GM12864 (cell line): ENCODE data around the gene SYS1.

ENCODE experiments used
- DNase-seq: peaks from one replicate; pipeline ENCODE4 v3.0.0-alpha.2; 2011; ENCODE audit warnings: low read depth
- H3K4me3 ChIP-seq: 2 replicates; pipeline ENCODE4 v1.5.1; 2011; ENCODE audit warnings: mild to moderate bottlenecking, low read depth, low read length, control low read depth
- TF ChIP-seq, protein P1 (sequence below): IDR thresholded peaks from 2 replicates; pipeline ENCODE4 v1.5.1; 2011; ENCODE audit warnings: low read depth, mild to moderate bottlenecking, moderate library complexity, low read length, control low read depth, inconsistent platforms; ENCODE audit errors: missing control alignments

Gene SYS1

DNA sequence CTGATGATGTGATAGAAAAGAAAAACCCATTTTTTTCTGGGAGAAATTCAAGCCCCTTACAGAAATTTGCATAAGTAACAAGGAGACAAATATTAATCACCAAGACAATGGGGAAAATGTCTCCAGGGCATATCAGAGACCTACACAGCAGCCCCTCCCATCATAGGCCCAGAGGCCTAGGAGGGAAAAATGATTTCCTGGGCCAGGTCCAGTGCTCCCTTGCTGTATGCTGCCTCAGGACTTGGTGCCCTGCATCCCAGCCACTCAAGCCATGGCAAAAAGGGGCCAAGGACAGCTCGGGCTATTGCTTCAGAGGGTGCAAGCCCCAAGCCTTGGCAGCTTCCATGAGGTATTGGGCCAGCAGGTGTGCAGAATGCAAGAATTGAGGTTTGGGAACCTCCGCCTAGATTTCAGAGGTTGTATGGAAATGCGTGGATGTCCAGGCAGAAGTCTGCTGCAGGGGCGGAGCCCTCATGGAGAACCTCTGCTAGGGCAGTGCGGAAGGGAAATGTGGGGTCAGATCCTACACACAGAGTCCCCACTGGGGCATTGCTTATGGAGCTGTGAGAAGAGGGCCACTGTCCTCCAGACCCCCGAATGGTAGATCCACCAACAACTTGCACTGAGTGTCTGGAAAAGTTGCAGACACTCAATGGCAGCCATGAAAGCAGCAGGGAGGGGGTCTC lies 37.5 kb downstream of the SYS1 start:
- H3K4me3 ChIP-seq, result no peak overlapping the region
- TF ChIP-seq, protein P1, sequence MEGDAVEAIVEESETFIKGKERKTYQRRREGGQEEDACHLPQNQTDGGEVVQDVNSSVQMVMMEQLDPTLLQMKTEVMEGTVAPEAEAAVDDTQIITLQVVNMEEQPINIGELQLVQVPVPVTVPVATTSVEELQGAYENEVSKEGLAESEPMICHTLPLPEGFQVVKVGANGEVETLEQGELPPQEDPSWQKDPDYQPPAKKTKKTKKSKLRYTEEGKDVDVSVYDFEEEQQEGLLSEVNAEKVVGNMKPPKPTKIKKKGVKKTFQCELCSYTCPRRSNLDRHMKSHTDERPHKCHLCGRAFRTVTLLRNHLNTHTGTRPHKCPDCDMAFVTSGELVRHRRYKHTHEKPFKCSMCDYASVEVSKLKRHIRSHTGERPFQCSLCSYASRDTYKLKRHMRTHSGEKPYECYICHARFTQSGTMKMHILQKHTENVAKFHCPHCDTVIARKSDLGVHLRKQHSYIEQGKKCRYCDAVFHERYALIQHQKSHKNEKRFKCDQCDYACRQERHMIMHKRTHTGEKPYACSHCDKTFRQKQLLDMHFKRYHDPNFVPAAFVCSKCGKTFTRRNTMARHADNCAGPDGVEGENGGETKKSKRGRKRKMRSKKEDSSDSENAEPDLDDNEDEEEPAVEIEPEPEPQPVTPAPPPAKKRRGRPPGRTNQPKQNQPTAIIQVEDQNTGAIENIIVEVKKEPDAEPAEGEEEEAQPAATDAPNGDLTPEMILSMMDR, result no peak
- DNase-seq, result no peak

DNA sequence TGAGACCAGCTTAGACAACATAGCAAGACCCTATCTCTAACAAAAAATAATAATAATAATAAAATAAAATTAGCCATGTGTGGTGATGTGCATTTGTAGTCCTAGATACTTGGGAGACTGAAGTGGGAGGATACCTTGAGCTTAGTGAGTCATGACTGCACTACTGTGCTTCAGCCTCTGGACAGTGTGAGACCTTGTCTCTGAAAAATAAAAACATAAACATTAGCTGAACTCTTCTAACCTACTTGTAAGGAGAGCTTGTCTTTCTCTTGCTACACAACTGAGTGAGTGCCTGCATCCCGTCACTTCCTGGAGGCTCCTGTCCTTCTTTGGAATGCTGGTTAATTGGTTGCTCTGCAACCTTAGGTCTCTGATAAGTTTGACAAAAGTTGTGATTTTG lies 40.0 kb downstream of the SYS1 start:
- DNase-seq, result no peak
- H3K4me3 ChIP-seq, result no peak overlapping the region
- TF ChIP-seq, protein P1, result no peak

DNA sequence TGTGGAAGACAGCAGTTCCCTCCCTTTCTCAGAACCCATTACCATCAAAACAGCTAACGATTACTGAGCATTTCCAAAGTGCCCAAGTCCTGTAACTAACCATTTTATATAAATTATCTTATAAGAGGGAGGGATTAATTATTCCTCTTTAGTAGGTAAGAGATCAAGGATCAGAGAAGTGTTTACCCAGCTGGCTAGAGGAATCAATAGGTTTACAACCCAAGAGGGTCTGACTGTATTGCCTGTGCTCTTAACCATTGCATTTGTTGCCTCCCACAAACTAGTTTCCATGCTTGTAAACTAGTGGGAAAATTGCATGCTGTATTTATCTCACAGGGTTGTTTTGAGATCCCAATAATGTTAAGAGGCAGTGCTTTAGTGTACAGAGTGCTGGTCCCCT lies 41.5 kb downstream of the SYS1 start:
- DNase-seq, result no peak
- TF ChIP-seq, protein P1, result no peak
- no peak overlapping the region for H3K4me3 ChIP-seq

DNA sequence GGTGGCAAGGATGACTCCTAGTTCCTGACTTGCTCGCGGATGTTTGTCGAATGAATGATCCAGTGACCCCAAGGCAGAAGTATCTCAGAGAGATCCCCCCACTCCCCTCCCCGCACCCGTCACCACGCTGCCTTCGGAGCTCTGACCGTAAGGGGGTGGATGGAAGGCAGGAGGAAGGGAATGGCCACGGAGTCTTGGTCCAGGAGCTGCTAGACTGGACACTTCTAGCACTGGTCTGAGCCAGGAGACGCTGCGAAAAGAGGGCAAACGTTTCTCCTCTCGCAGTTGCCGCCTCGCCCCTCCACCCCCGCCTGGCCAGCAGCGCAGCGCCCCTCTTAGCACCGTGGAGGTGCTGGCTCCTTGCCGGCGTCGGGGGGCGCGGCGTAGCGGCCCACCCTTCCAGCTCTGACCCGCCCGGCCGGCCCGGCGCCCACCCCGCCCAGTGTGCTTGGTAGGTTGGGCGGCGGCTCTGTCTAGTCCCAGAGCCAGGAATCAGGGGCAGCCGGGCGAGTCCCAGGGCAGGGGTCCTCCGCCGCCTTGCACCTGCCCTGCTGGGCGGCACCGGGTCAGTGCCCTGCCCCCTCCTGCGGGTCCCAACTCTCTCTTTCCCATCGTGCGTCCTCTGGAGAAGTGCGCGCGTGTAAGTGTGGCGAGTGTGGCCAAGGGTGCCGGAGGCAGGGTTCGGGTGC lies 42.8 kb downstream of the SYS1 start:
- no peak for DNase-seq
- TF ChIP-seq, protein P1, result no peak

DNA sequence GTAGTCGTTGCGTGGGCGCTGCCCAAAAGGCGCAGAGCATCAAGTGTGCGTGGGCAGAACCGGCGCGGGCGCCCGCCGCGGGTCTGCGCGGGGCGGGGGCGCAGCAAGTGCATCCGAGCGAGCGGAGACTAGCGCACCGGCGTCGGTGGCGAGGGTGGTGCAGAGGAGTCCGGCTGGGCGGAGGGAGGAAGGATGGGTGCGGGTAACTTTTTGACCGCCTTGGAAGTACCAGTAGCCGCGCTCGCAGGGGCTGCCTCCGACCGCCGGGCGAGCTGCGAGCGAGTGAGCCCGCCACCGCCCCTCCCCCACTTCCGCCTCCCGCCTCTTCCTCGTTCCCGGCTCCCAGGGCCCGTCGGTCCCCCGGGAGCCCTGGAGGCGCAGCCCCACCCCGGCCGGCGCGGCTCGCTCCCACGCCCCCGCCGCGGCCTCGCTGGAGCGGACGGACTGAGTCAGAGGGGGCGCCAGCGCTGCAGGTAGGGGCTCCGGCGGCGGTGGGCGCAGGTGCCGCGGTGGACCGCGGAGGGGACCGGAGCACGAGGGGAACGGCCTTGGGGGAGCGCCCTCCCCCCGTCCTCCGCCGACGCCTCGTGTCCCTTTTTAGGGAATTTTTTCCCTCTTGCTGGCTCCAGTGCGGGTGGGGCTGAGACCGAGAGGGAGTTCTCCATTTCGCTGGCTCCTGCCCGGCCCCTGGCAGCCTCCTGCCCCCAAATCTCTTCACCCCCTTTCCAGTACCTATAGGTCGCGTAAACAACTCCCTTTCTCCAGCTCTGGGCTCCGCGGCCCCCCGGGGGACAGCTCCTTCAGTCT lies 43.5 kb downstream of the SYS1 start:
- H3K4me3 ChIP-seq, result peak overlapping the region; percentile 34
- DNase-seq, result no peak
- TF ChIP-seq, protein P1, result no peak

More for the DNA sequence above, 42.8 kb downstream of the SYS1 start:
- H3K4me3 ChIP-seq, result peak overlapping the region; percentile 34

DNA sequence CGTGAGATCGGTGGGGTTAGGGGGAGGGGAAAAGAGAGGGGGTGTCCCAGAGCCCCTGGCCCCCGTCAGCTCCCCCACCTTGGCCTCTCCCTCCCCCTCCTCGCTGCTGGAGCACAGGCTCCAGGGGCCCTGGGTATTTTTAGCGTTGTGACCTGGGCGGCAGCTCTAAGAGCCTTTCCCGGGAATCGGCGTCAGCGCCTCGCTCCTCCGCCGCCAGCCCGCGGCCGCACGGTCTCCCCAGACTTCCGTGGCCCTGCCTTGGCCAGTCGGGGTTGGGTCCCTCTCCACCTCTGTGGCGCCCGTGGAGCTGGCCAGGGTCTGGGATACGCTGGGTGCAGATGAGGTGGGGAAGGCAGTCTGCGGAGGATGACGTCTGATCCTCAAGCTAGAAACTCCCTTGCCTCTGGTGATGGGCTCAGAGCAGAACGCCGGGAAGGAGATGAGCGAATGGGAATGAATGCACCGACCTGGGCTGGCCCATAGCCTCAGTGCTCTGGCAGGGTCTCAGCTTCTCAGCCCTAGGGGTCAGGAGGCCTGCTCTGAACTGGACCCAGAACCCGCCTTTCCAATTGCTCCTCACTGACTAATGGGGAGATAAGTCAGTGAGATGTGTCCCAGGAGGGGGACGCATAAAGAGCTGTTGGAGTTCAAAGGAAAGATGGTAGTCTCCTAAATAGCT lies 44.2 kb downstream of the SYS1 start:
- TF ChIP-seq, protein P1, result no peak
- DNase-seq, result no peak
- no peak overlapping the region for H3K4me3 ChIP-seq
